Temporal lobe (tissue), 1 donor: ENCODE results near the gene SMG7. TPM values are rescaled to one million over a fixed set of nuclear protein-coding genes. Genes with fewer than 3 reads are reported as not detected.

Source experiments
- total RNA-seq: library from RNA; depleted of rRNA; stranded (reverse); fragments of >200 nt; gene quantifications from one replicate; pipeline ENCODE4 v1.2.3, GENCODE V29; 2014

The SMG7 gene
- total RNA-seq, 1 donor from 2014 or later = 29.0 TPM

Other genes with a start within 250 kb of the SMG7 start
- gene NMNAT2, start 54.1 kb upstream of the SMG7 start, total RNA-seq = 58.3 TPM
- gene NCF2, start 118.0 kb downstream of the SMG7 start, total RNA-seq = 1.7 TPM
- 66.4 TPM for gene ARPC5, start 163.3 kb downstream of the SMG7 start, total RNA-seq
- gene APOBEC4, start 180.8 kb downstream of the SMG7 start, total RNA-seq = not detected